Jurkat, Clone E6-1 (cell line): Measurements from ENCODE around the gene NAA80.
"Not testable (repeated sequence)": the region's sequence is repeated elsewhere in the genome, so short reads cannot be mapped to it uniquely, and the experiment has no call there.

Source experiments
- DNase-seq: peaks from one replicate; pipeline ENCODE4 v3.0.0-alpha.2; 2011; ENCODE audit warnings: low read depth, low spot score
- H3K4me3 ChIP-seq: 2 replicates; pipeline ENCODE4 v1.5.1; 2011; ENCODE audit warnings: mild to moderate bottlenecking, low read length, control low read depth, moderate library complexity

NAA80 gene

GRCh38 chr3:50263478-50264382 lies 35.5 kb downstream of the NAA80 start:
- DNase-seq = no peak
- H3K4me3 ChIP-seq = no peak overlapping the region

- no peak overlapping the region for H3K4me3 ChIP-seq
- no peak for DNase-seq
Observed at GRCh38 chr3:50262778-50263177, 36.4 kb downstream of the NAA80 start.

- not testable (repeated sequence) for DNase-seq, H3K4me3 ChIP-seq
Observed at GRCh38 chr3:50262200-50262599, 37.0 kb downstream of the NAA80 start.

- no peak overlapping the region for H3K4me3 ChIP-seq
- no peak for DNase-seq
Observed at GRCh38 chr3:50261505-50261904, 37.7 kb downstream of the NAA80 start.

- peak overlapping the region; percentile 50; the same call in 1 of the 2 replicates for H3K4me3 ChIP-seq
- DNase-seq = no peak
Observed at GRCh38 chr3:50260942-50261441, 38.2 kb downstream of the NAA80 start.

GRCh38 chr3:50260027-50260941 lies 38.9 kb downstream of the NAA80 start:
- DNase-seq = peak; percentile 41
- H3K4me3 ChIP-seq = peak overlapping the region; percentile 50

GRCh38 chr3:50259432-50260026 lies 39.7 kb downstream of the NAA80 start:
- no peak for DNase-seq
- H3K4me3 ChIP-seq = peak overlapping the region; percentile 25

GRCh38 chr3:50258979-50259378 lies 40.2 kb downstream of the NAA80 start:
- no peak overlapping the region for H3K4me3 ChIP-seq

GRCh38 chr3:50258029-50258680 lies 41.0 kb downstream of the NAA80 start:
- H3K4me3 ChIP-seq = no peak overlapping the region
- DNase-seq = no peak

More at GRCh38 chr3:50258979-50259378, 40.2 kb downstream of the NAA80 start:
- DNase-seq = no peak

- no peak for DNase-seq
- no peak overlapping the region for H3K4me3 ChIP-seq
Observed at GRCh38 chr3:50256978-50257890, 42.0 kb downstream of the NAA80 start.

- no peak overlapping the region for H3K4me3 ChIP-seq
- DNase-seq = no peak
Observed at GRCh38 chr3:50255251-50255615, 44.0 kb downstream of the NAA80 start.

GRCh38 chr3:50254577-50255250 lies 44.5 kb downstream of the NAA80 start:
- no peak overlapping the region for H3K4me3 ChIP-seq

GRCh38 chr3:50251220-50251619 lies 48.0 kb downstream of the NAA80 start:
- DNase-seq = no peak
- no peak overlapping the region for H3K4me3 ChIP-seq

More at GRCh38 chr3:50254577-50255250, 44.5 kb downstream of the NAA80 start:
- no peak for DNase-seq

GRCh38 chr3:50250514-50250913 lies 48.7 kb downstream of the NAA80 start:
- DNase-seq = no peak
- no peak overlapping the region for H3K4me3 ChIP-seq

GRCh38 chr3:50249457-50249856 lies 49.7 kb downstream of the NAA80 start:
- H3K4me3 ChIP-seq = no peak overlapping the region
- DNase-seq = no peak

GRCh38 chr3:50248387-50248786 lies 50.8 kb downstream of the NAA80 start:
- H3K4me3 ChIP-seq = no peak overlapping the region
- no peak for DNase-seq

- H3K4me3 ChIP-seq = peak overlapping the region; percentile 60
- DNase-seq = peak; percentile 87
Observed at GRCh38 chr3:50246517-50246954, 52.7 kb downstream of the NAA80 start.
